Colon (tissue), 2 donors: ENCODE measurements around the gene PPP1R14C.
"Not testable (repeated sequence)": the region's sequence is repeated elsewhere in the genome, so short reads cannot be mapped to it uniquely, and the experiment has no call there.

ENCODE experiments used
- FAIRE-seq: peaks from 2 replicates; lab custom pipeline; 2012; peaks lifted over from hg19 to GRCh38; lab: Jason Lieb, UNC
- donor health status: control.
- donor health status: control.

PPP1R14C gene

GRCh38 chr6:150142670-150143515 lies at the start of gene PPP1R14C:
TSS of gene PPP1R14C (plus strand) at chr6:150143044. CDS start at chr6:150143193, 149 bp downstream.
- no peak for FAIRE-seq

GRCh38 chr6:150093397-150093796 lies 49.4 kb upstream of the PPP1R14C start:
- no peak for FAIRE-seq

- no peak for FAIRE-seq
These were observed 44.7 kb upstream of the PPP1R14C start for GRCh38 chr6:150098155-150098554.

- FAIRE-seq, result no peak
These were observed 43.3 kb upstream of the PPP1R14C start for GRCh38 chr6:150099546-150099945.

GRCh38 chr6:150099953-150100352 lies 42.9 kb upstream of the PPP1R14C start:
- no peak for FAIRE-seq

- FAIRE-seq, result no peak
These were observed 42.1 kb upstream of the PPP1R14C start for GRCh38 chr6:150100745-150101144.

- no peak for FAIRE-seq
These were observed 40.0 kb upstream of the PPP1R14C start for GRCh38 chr6:150102750-150103270.

- no peak for FAIRE-seq
These were observed 30.6 kb upstream of the PPP1R14C start for GRCh38 chr6:150112233-150112632.

- FAIRE-seq, result no peak
These were observed 27.1 kb upstream of the PPP1R14C start for GRCh38 chr6:150115769-150116168.

- FAIRE-seq, result no peak
These were observed 26.5 kb upstream of the PPP1R14C start for GRCh38 chr6:150116200-150116800.

- no peak for FAIRE-seq
These were observed 24.6 kb upstream of the PPP1R14C start for GRCh38 chr6:150118203-150118602.

- no peak for FAIRE-seq
These were observed 24.2 kb upstream of the PPP1R14C start for GRCh38 chr6:150118627-150119026.

- FAIRE-seq, result no peak
These were observed 23.7 kb upstream of the PPP1R14C start for GRCh38 chr6:150119173-150119572.

- FAIRE-seq, result no peak
These were observed 19.2 kb upstream of the PPP1R14C start for GRCh38 chr6:150123645-150124044.

GRCh38 chr6:150124235-150124634 lies 18.6 kb upstream of the PPP1R14C start:
- FAIRE-seq, result no peak

- FAIRE-seq, result no peak
These were observed 16.1 kb upstream of the PPP1R14C start for GRCh38 chr6:150126641-150127291.

- no peak for FAIRE-seq
These were observed 14.4 kb upstream of the PPP1R14C start for GRCh38 chr6:150128425-150128824.

- FAIRE-seq, result no peak
These were observed 13.0 kb upstream of the PPP1R14C start for GRCh38 chr6:150129616-150130505.

GRCh38 chr6:150133686-150134085 lies 9.2 kb upstream of the PPP1R14C start:
- no peak for FAIRE-seq

GRCh38 chr6:150134280-150134920 lies 8.4 kb upstream of the PPP1R14C start:
- FAIRE-seq, result peak; percentile 72

- FAIRE-seq, result not testable (repeated sequence)
These were observed 5.1 kb upstream of the PPP1R14C start for GRCh38 chr6:150137711-150138110.
